ENCODE data around the gene TSTD1.

Gene TSTD1

GRCh38 chr1:161074676-161075368 is 36.1 kb upstream of the TSTD1 start:
- H3K4me3 ChIP-seq (ENCODE audit: low read length): peak overlapping the region; percentile 43
- no peak for TF ChIP-seq CTCF (IDR thresholded peaks at IDR 0.05; ENCODE audit: insufficient read depth, low read depth, low read length, missing control alignments)
- DNase-seq (ENCODE audit: low read depth): peak; percentile 99

GRCh38 chr1:161073474-161074121 is 34.8 kb upstream of the TSTD1 start:
- peak; percentile 84 for DNase-seq (ENCODE audit: low read depth)
- H3K4me3 ChIP-seq (ENCODE audit: low read length): peak overlapping the region; percentile 43
- TF ChIP-seq CTCF (IDR thresholded peaks at IDR 0.05; ENCODE audit: insufficient read depth, low read depth, low read length, missing control alignments): peak; percentile 35

- peak overlapping the region; percentile 43 for H3K4me3 ChIP-seq (ENCODE audit: low read length)
- no peak for DNase-seq (ENCODE audit: low read depth)
- TF ChIP-seq CTCF (IDR thresholded peaks at IDR 0.05; ENCODE audit: insufficient read depth, low read depth, low read length, missing control alignments): no peak
Measured at GRCh38 chr1:161072751-161073449, 34.1 kb upstream of the TSTD1 start.

GRCh38 chr1:161071886-161072371 is 33.2 kb upstream of the TSTD1 start:
- TF ChIP-seq CTCF (IDR thresholded peaks at IDR 0.05; ENCODE audit: insufficient read depth, low read depth, low read length, missing control alignments): peak; percentile 47
- DNase-seq (ENCODE audit: low read depth): peak; percentile 55
- H3K4me3 ChIP-seq (ENCODE audit: low read length): no peak overlapping the region

GRCh38 chr1:161070761-161071160 is 32.0 kb upstream of the TSTD1 start:
- TF ChIP-seq CTCF (IDR thresholded peaks at IDR 0.05; ENCODE audit: insufficient read depth, low read depth, low read length, missing control alignments): no peak

GRCh38 chr1:161069731-161070270 is 31.0 kb upstream of the TSTD1 start, which contains the start of gene ARHGAP30:
ARHGAP30 (minus strand) TSS chr1:161069891; CDS start chr1:161069624, 267 bp downstream.
- no peak for DNase-seq (ENCODE audit: low read depth)
- no peak for TF ChIP-seq CTCF (IDR thresholded peaks at IDR 0.05; ENCODE audit: insufficient read depth, low read depth, low read length, missing control alignments)
- no peak within 1 kb of the TSS for H3K4me3 ChIP-seq (ENCODE audit: low read length)

More at GRCh38 chr1:161070761-161071160, 32.0 kb upstream of the TSTD1 start:
- H3K4me3 ChIP-seq (ENCODE audit: low read length): no peak overlapping the region
- peak; percentile 52 for DNase-seq (ENCODE audit: low read depth)
